ENCODE measurements around the gene RNF224.

Gene RNF224

GRCh38 chr9:137195525-137196220 lies 31.6 kb upstream of the RNF224 start:
- no peaks in the 10 kb centered on the region for H3K9me3 ChIP-seq (ENCODE audit: control extremely low read depth in 1 of 5, control insufficient read depth in 4 of 5, insufficient read depth in 2 of 5, low read depth in 1 of 5, low read length in 4 of 5)
- no peak overlapping the region for H3K27ac ChIP-seq (ENCODE audit: insufficient read depth in 1 of 2, low read depth in 1 of 2, low read length in 2 of 2, poor library complexity in 1 of 2, severe bottlenecking in 2 of 2)
- CTCF ChIA-PET = interaction anchor here (1.4 to 2.8 kb wide), 2 partner anchors 32 to 41 kb away, joined by 6 to 9 read pairs; partner anchors contain the start of gene RNF224
- H3K4me1 ChIP-seq (ENCODE audit: control extremely low read depth in 1 of 4, control insufficient read depth in 4 of 4, insufficient read depth in 4 of 4, low read length in 3 of 4) = peaks cover 0 to 25% (median 12%) of the 10 kb centered on the region in 4 experiments
- peaks cover 0 to 9% (median 0%) of the 10 kb centered on the region in 5 experiments for H3K27me3 ChIP-seq (replicated peaks in 2 of 5; ENCODE audit: control insufficient read depth in 4 of 5, insufficient read depth in 5 of 5, low read length in 4 of 5)
- POLR2A ChIA-PET = interaction anchor here (1.0 kb wide), 1 partner anchor 10 kb away, joined by 3 read pairs; the partner anchor contains the start of genes NDOR1 and TMEM203
- peaks cover 0 to 24% (median 8%) of the 10 kb centered on the region in 4 experiments for H3K36me3 ChIP-seq (ENCODE audit: control insufficient read depth in 4 of 4, insufficient read depth in 4 of 4, low read length in 3 of 4)
- DNase-seq = no peak
- WGBS (ENCODE audit: insufficient coverage) = 98% methylated on average over 20 of the region's 21 CpGs
- no peak overlapping the region for H3K4me3 ChIP-seq (ENCODE audit: control insufficient read depth in 1 of 7, extremely low read depth in 1 of 7, insufficient read depth in 4 of 7, low read depth in 2 of 7, low read length in 6 of 7)

GRCh38 chr9:137198051-137198901 lies 29.0 kb upstream of the RNF224 start:
- CTCF ChIA-PET = interaction anchor here (0.6 to 2.8 kb wide), 4 partner anchors 8 to 38 kb away, joined by 3 to 9 read pairs (median 4); partner anchors contain the start of gene SSNA1
- H3K36me3 ChIP-seq (ENCODE audit: control insufficient read depth in 4 of 4, insufficient read depth in 4 of 4, low read length in 3 of 4) = no peaks in the 10 kb centered on the region

GRCh38 chr9:137198902-137199283 lies 28.4 kb upstream of the RNF224 start:
- H3K36me3 ChIP-seq (ENCODE audit: control insufficient read depth in 4 of 4, insufficient read depth in 4 of 4, low read length in 3 of 4) = no peaks in the 10 kb centered on the region
- H3K4me3 ChIP-seq (ENCODE audit: control insufficient read depth in 1 of 7, extremely low read depth in 1 of 7, insufficient read depth in 4 of 7, low read depth in 2 of 7, low read length in 6 of 7) = peak overlapping the region in 1 of 7 experiments; percentile 60
- 93% methylated on average over 10 of the region's 11 CpGs for WGBS (ENCODE audit: insufficient coverage)
- no peak for DNase-seq
- H3K27me3 ChIP-seq (replicated peaks in 2 of 5; ENCODE audit: control insufficient read depth in 4 of 5, insufficient read depth in 5 of 5, low read length in 4 of 5) = peaks cover 0 to 9% (median 0%) of the 10 kb centered on the region in 5 experiments
- H3K4me1 ChIP-seq (ENCODE audit: control extremely low read depth in 1 of 4, control insufficient read depth in 4 of 4, insufficient read depth in 4 of 4, low read length in 3 of 4) = peaks cover 0 to 42% (median 21%) of the 10 kb centered on the region in 4 experiments
- CTCF ChIA-PET = interaction anchor here (1.1 to 1.6 kb wide), 2 partner anchors 8 to 28 kb away, joined by 3 to 5 read pairs; no protein-coding TSS in a partner anchor
- no peak overlapping the region for H3K27ac ChIP-seq (ENCODE audit: insufficient read depth in 1 of 2, low read depth in 1 of 2, low read length in 2 of 2, poor library complexity in 1 of 2, severe bottlenecking in 2 of 2)
- POLR2A ChIA-PET = no interaction called here
- H3K9me3 ChIP-seq (ENCODE audit: control extremely low read depth in 1 of 5, control insufficient read depth in 4 of 5, insufficient read depth in 2 of 5, low read depth in 1 of 5, low read length in 4 of 5) = no peaks in the 10 kb centered on the region

More at GRCh38 chr9:137198051-137198901, 29.0 kb upstream of the RNF224 start:
- H3K4me1 ChIP-seq (ENCODE audit: control extremely low read depth in 1 of 4, control insufficient read depth in 4 of 4, insufficient read depth in 4 of 4, low read length in 3 of 4) = peaks cover 0 to 41% (median 19%) of the 10 kb centered on the region in 4 experiments
- H3K27ac ChIP-seq (ENCODE audit: insufficient read depth in 1 of 2, low read depth in 1 of 2, low read length in 2 of 2, poor library complexity in 1 of 2, severe bottlenecking in 2 of 2) = no peak overlapping the region
- no peak for DNase-seq
- POLR2A ChIA-PET = interaction anchor here (1.0 kb wide), 1 partner anchor 25 kb away, joined by 3 read pairs; no protein-coding TSS in a partner anchor
- H3K27me3 ChIP-seq (replicated peaks in 2 of 5; ENCODE audit: control insufficient read depth in 4 of 5, insufficient read depth in 5 of 5, low read length in 4 of 5) = peaks cover 0 to 9% (median 0%) of the 10 kb centered on the region in 5 experiments
- WGBS (ENCODE audit: insufficient coverage) = 93% methylated on average over 18 of the region's 19 CpGs
- no peak overlapping the region for H3K4me3 ChIP-seq (ENCODE audit: control insufficient read depth in 1 of 7, extremely low read depth in 1 of 7, insufficient read depth in 4 of 7, low read depth in 2 of 7, low read length in 6 of 7)
- no peaks in the 10 kb centered on the region for H3K9me3 ChIP-seq (ENCODE audit: control extremely low read depth in 1 of 5, control insufficient read depth in 4 of 5, insufficient read depth in 2 of 5, low read depth in 1 of 5, low read length in 4 of 5)

GRCh38 chr9:137199411-137200121 lies 27.7 kb upstream of the RNF224 start:
- H3K36me3 ChIP-seq (ENCODE audit: control insufficient read depth in 4 of 4, insufficient read depth in 4 of 4, low read length in 3 of 4) = no peaks in the 10 kb centered on the region
- H3K9me3 ChIP-seq (ENCODE audit: control extremely low read depth in 1 of 5, control insufficient read depth in 4 of 5, insufficient read depth in 2 of 5, low read depth in 1 of 5, low read length in 4 of 5) = no peaks in the 10 kb centered on the region
- H3K27ac ChIP-seq (ENCODE audit: insufficient read depth in 1 of 2, low read depth in 1 of 2, low read length in 2 of 2, poor library complexity in 1 of 2, severe bottlenecking in 2 of 2) = no peak overlapping the region
- H3K4me1 ChIP-seq (ENCODE audit: control extremely low read depth in 1 of 4, control insufficient read depth in 4 of 4, insufficient read depth in 4 of 4, low read length in 3 of 4) = peaks cover 3 to 49% (median 27%) of the 10 kb centered on the region in 4 experiments
- 25% methylated on average over 37 of the region's 51 CpGs for WGBS (ENCODE audit: insufficient coverage)
- peaks cover 0 to 9% (median 0%) of the 10 kb centered on the region in 5 experiments for H3K27me3 ChIP-seq (replicated peaks in 2 of 5; ENCODE audit: control insufficient read depth in 4 of 5, insufficient read depth in 5 of 5, low read length in 4 of 5)
- CTCF ChIA-PET = interaction anchor here (1.6 kb wide), 1 partner anchor 27 kb away, joined by 5 read pairs; no protein-coding TSS in a partner anchor
- POLR2A ChIA-PET = interaction anchor here (0.5 kb wide), 1 partner anchor 68 kb away, joined by 3 read pairs; no protein-coding TSS in a partner anchor
- no peak for DNase-seq
- peak overlapping the region in 4 of 7 experiments; percentile 6 to 62 (median 50) for H3K4me3 ChIP-seq (ENCODE audit: control insufficient read depth in 1 of 7, extremely low read depth in 1 of 7, insufficient read depth in 4 of 7, low read depth in 2 of 7, low read length in 6 of 7)

- DNase-seq = peak; percentile 98 to 99 (median 99)
- POLR2A ChIA-PET = interaction anchor here (0.6 to 1.1 kb wide), 5 partner anchors 11 to 496 kb away, joined by 3 to 6 read pairs (median 4); partner anchors contain the start of gene ARRDC1
- Histone ChIP-seq H3K4me3 (ENCODE audit: control insufficient read depth in 1 of 7, extremely low read depth in 1 of 7, insufficient read depth in 4 of 7, low read depth in 2 of 7, low read length in 6 of 7) (peak within 1 kb of the TSS; percentile 69 to 92 (median 89)), H3K36me3 (ENCODE audit: control insufficient read depth in 4 of 4, insufficient read depth in 4 of 4, low read length in 3 of 4) (no peaks in the 10 kb centered on the region), H3K4me1 (ENCODE audit: control extremely low read depth in 1 of 4, control insufficient read depth in 4 of 4, insufficient read depth in 4 of 4, low read length in 3 of 4) (peaks cover 4 to 54% (median 33%) of the 10 kb centered on the region in 4 experiments), H3K27me3 (replicated peaks in 2 of 5; ENCODE audit: control insufficient read depth in 4 of 5, insufficient read depth in 5 of 5, low read length in 4 of 5) (peaks cover 0 to 9% (median 0%) of the 10 kb centered on the region in 5 experiments), H3K27ac (ENCODE audit: insufficient read depth in 1 of 2, low read depth in 1 of 2, low read length in 2 of 2, poor library complexity in 1 of 2, severe bottlenecking in 2 of 2) (peak within 1 kb of the TSS in 1 of 2 experiments; percentile 71), H3K9me3 (ENCODE audit: control extremely low read depth in 1 of 5, control insufficient read depth in 4 of 5, insufficient read depth in 2 of 5, low read depth in 1 of 5, low read length in 4 of 5) (no peaks in the 10 kb centered on the region)
- CTCF ChIA-PET = interaction anchor here (2.5 to 2.6 kb wide), 2 partner anchors 11 to 13 kb away, joined by 5 to 14 read pairs; no protein-coding TSS in a partner anchor
- WGBS (ENCODE audit: insufficient coverage) = 0% methylated on average over 101 of the region's 118 CpGs
Measured at GRCh38 chr9:137200311-137201204, 26.7 kb upstream of the RNF224 start, which contains the start of gene TPRN. Gene TPRN, minus strand, starts transcription at chr9:137200741. Its CDS starts 30 bp downstream, at chr9:137200711.

Data from common myeloid progenitor, CD34-positive (primary cell).